Fibroblast of lung (primary cell): ENCODE measurements around the gene SLC26A8.

Source experiments
- EZH2 ChIP-seq: IDR thresholded peaks from 2 replicates; pipeline ENCODE4 v1.5.1; 2012; ENCODE audit warnings: low read length, control low read depth, mild to moderate bottlenecking; ENCODE audit errors: missing control alignments
- TF ChIP-seq, protein P1 (sequence below), 2 donors: IDR thresholded peaks in 1 of 2; conservative IDR thresholded peaks in 1 of 2; 1 replicate in 1 of 2; 2 replicates in 1 of 2; pipeline ENCODE4 v1.5.1; 2011 to 2012; ENCODE audit warnings: low read length in 2 of 2, control low read depth in 1 of 2, inconsistent platforms in 1 of 2, low read depth in 1 of 2, mild to moderate bottlenecking in 1 of 2

GRCh38 chr6:35929601-35930000 is 94.8 kb downstream of the SLC26A8 start:
- TF ChIP-seq, protein P1, sequence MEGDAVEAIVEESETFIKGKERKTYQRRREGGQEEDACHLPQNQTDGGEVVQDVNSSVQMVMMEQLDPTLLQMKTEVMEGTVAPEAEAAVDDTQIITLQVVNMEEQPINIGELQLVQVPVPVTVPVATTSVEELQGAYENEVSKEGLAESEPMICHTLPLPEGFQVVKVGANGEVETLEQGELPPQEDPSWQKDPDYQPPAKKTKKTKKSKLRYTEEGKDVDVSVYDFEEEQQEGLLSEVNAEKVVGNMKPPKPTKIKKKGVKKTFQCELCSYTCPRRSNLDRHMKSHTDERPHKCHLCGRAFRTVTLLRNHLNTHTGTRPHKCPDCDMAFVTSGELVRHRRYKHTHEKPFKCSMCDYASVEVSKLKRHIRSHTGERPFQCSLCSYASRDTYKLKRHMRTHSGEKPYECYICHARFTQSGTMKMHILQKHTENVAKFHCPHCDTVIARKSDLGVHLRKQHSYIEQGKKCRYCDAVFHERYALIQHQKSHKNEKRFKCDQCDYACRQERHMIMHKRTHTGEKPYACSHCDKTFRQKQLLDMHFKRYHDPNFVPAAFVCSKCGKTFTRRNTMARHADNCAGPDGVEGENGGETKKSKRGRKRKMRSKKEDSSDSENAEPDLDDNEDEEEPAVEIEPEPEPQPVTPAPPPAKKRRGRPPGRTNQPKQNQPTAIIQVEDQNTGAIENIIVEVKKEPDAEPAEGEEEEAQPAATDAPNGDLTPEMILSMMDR (conservative IDR thresholded peaks at IDR 0.05 in 1 of 2, IDR thresholded peaks at IDR 0.05 in 1 of 2; ENCODE audit: low read depth in 1 of 2, low read length in 2 of 2) = no peak
- TF ChIP-seq EZH2 = no peak
